HG02571 (cell line): Measurements from ENCODE around the gene BTBD9.

Source experiments
- ATAC-seq: cut with Tn5 transposase; IDR thresholded peaks from one replicate; pipeline ENCODE4 v1.9.1; 2021; ENCODE audit warnings: mild to moderate bottlenecking, moderate library complexity; ENCODE audit not compliant: unreplicated experiment

The BTBD9 gene

DNA sequence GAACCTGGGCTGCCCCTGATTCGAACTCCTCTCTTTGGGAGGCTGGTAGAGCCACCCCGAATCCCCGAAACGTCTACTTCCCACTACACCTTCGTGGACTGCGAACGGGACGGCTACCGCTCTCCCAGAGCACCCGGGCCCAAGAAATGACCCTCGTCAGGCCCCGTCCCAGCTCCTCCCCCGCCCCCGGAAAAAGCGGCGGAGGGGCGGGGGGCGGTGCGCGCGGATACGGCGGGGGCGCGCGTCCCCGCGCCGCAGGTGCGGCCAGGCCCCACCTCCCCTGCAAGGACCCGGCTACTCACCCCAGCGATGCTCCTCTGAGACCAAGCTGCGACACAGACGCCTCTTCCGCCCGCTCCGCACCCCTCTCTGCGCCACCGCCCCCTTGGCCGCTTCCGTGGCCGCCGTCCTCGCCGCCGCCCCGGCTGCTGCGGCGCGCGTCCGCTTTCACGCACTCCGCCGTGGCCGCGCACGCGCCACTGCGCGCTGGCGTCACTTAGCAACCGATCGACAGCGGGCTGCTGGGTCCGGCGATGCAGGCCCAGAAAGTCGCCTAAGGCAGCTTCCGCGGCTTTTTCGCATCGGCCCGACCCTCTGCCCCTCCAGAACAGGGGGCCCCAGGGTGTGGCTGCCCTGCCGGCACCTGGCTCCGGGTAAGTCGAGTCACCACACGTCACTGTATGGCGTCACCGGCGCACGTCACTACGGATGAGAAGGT is at the start of gene BTBD9:
Gene BTBD9, minus strand, starts transcription at position 432 of the 718 bp plus-strand sequence.
- peak; percentile 71 for ATAC-seq

GRCh38 chr6:38688579-38689087 is 48.9 kb upstream of the BTBD9 start:
- no peak for ATAC-seq

GRCh38 chr6:38687549-38687948 is 47.8 kb upstream of the BTBD9 start:
- no peak for ATAC-seq

- ATAC-seq: no peak
These were observed 47.3 kb upstream of the BTBD9 start for GRCh38 chr6:38687043-38687353.

- ATAC-seq: no peak
These were observed 46.7 kb upstream of the BTBD9 start for GRCh38 chr6:38686270-38687042.

DNA sequence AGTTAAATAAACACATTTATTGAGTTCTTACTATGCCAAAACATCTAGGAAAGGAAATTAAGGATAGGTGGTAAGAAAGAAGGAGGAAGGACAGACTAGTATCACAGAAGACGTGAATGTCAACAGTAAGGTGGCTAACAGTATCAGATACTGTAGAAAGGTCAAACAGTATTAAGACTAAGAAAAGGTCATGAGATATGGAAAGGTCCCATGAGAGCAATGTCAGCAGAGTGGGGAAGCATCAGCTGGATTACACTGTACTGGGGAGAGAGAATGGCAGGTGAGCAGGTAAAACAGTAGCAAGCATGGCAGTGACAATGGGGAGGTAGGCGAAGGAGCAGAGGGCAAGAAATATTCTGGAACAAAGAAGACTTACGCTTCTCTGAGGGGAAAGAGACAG is 45.2 kb upstream of the BTBD9 start:
- ATAC-seq: no peak

- no peak for ATAC-seq
These were observed 44.5 kb upstream of the BTBD9 start for GRCh38 chr6:38684237-38684636.

DNA sequence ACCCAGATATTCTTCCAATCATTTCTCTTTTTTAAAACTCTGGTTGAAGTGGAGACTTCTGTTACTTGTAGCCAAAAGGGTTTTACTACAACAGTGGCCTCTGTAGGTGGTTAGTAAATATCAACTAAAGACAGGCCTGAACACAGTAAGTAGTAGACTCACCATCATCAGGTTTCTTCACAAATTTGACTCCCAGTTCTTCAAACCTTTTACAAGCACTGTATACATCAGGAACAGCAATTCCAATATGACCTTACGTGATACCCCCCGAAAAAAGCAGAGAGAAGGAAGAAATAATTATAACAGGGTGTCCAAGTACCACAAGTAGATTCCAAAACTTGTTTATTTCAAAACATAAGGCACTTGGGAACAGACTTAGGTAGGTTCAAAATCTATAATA is 42.1 kb upstream of the BTBD9 start:
- no peak for ATAC-seq

DNA sequence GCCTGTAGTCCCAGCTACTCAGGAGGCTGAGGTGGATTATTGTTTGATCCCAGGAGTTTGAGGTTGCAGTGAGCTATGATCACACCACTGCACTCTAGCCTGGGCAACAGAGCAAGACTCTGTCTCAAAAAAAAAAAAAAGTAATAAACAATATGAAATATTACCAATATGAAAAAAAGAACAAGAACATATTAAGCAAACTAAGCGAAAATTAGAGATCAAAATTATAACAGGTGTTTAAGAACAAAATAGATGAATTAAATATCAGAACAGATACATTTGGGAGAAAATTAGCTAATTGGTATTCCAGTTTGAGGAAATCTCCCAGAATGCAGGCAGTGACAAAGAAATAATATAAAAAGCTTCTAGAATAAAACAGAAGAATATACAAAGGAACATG is 39.9 kb upstream of the BTBD9 start:
- ATAC-seq: no peak

DNA sequence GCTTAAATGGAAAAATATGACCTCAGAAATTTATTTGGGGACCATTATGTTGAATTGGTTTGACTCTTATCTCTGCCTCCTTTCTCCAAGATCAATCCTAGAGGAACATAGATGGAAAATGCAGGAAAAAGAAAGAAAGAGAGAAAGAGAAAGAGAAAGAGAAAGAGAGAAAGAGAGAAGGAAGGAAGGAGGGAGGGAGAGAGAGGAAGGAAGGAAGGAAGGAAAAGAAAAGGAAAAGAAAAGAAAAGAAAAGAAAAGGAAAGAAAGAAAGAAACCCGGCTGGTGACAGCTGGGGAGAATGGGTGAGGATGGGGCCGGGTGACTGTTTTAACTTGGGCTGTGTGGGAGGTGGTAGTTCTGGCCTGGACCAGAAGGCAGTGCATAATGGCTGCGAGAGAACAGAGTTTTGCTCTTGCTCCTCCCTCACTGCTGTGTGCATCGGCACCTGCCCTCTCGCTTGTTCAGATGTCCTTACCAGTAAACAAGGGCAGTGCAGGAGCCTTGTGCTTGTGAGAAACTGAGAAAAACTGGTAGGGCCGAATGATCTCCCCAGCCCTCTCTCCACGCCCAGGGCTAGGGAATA is 38.5 kb upstream of the BTBD9 start:
- peak; percentile 46 for ATAC-seq

GRCh38 chr6:38676974-38677544 is 37.3 kb upstream of the BTBD9 start:
- ATAC-seq: no peak

- ATAC-seq: no peak
These were observed 36.7 kb upstream of the BTBD9 start for GRCh38 chr6:38676236-38676973.

- ATAC-seq: no peak
These were observed 33.9 kb upstream of the BTBD9 start for GRCh38 chr6:38673397-38674165.

DNA sequence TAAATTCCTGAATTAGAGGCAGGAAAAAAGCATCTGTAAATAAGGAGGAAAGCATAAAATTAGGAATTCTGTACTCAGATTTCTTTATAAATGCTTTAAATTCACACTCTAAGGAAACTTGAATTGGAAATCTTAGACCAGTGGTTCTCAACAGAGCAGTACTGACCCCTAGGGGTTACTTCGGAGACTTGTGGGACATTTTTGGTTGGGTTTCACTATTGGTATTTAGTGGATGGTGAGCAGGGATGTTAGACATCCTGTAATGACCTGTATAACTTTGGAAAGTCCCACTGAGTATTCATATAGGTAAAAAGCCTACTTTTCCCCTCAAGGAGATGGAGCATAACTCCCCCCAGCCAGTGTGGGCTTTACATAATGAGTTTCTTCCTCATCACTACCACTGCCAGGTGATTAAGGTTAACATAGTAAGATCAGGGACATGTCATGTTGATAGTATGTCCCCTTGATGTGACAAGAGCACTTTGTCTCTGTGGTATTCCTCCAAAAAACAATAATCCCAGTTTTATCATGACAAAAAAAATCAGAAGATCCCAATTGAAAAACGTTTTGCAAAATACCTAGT is 32.2 kb upstream of the BTBD9 start:
- peak; percentile 72 for ATAC-seq

GRCh38 chr6:38658418-38659167 is 18.9 kb upstream of the BTBD9 start:
- no peak for ATAC-seq

- ATAC-seq: no peak
These were observed 17.2 kb upstream of the BTBD9 start for GRCh38 chr6:38656896-38657295.

DNA sequence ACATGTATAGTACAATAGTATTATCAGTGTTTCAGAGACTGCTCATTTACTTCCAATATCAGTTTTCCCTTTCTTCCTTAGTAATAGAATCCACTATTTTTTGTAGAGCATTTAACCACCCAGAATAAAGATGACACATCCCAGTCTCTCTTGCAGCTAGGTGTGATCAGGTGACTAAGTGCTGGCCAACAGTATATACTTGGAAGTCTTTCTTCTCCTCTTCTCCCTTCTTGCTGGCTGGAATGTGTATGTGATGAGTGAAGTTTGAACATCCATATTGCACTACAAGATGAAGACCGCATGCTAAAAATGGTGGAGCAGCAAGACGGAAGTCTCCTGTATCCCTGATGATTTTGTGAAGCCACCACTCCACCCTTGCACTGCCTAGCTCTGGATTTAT is 14.5 kb upstream of the BTBD9 start:
- no peak for ATAC-seq

- ATAC-seq: no peak
These were observed 11.5 kb upstream of the BTBD9 start for GRCh38 chr6:38651121-38651784.
